GM12878 (cell line): ENCODE measurements around the gene KANK4. TPM values are rescaled to one million over a fixed set of nuclear protein-coding genes. Genes with fewer than 3 reads are reported as not detected.
"Not testable (repeated sequence)": the region's sequence is repeated elsewhere in the genome, so short reads cannot be mapped to it uniquely, and the experiment has no call there.

Experiments
- ATAC-seq: fragments of 200-7000 bp; cut with Tn5 transposase; 3 replicates; pipeline ENCODE4 v1.9.1; 2020; ENCODE audit warnings: mild to moderate bottlenecking, moderate library complexity
- BruUV-seq: library from RNA; stranded (reverse); fragments of 400-500 nt; replicated peaks from 2 replicates; lab custom pipeline; 2021; lab: Mats Ljungman, UMichigan
- CTCF ChIA-PET: fragments of 300-600 bp; sonication (Branson Sonifier 250); formaldehyde crosslinking; extraction: SDS; loops from one replicate; lab custom pipeline; 2021; ENCODE audit warnings: inconsistent platforms; lab: Yijun Ruan, JAX
- POLR2A ChIA-PET: fragments of 350-600 bp; formaldehyde crosslinking; extraction: SDS; loops from one replicate; lab custom pipeline; 2021; ENCODE audit warnings: inconsistent platforms; lab: Charles Lee
- RAD21 ChIA-PET: fragments of 300-600 bp; sonication (Branson Sonifier 250); formaldehyde crosslinking; loops from one replicate; lab custom pipeline; 2023; ENCODE audit warnings: antibody characterized with exemption; ENCODE audit not compliant: unreplicated experiment; lab: Charles Lee
- SMC1A ChIA-PET: fragments of 300-600 bp; sonication (Branson Sonifier 250); formaldehyde crosslinking; loops from one replicate; lab custom pipeline; 2023; ENCODE audit not compliant: unreplicated experiment, uncharacterized antibody; lab: Charles Lee
- DNase-seq: peaks from one replicate; pipeline ENCODE4 v3.0.0-alpha.2; 2011; ENCODE audit warnings: low read depth, low spot score
- FAIRE-seq: peaks from 3 replicates; lab custom pipeline; 2011; peaks lifted over from hg19 to GRCh38; lab: Jason Lieb, UNC
- H2AFZ ChIP-seq: 2 replicates; pipeline ENCODE4 v1.6.0; 2011; ENCODE audit warnings: low read depth, low read length, control low read depth; ENCODE audit not compliant: control insufficient read depth
- H3K27ac ChIP-seq: 2 replicates; pipeline ENCODE4 v1.5.1; 2011; ENCODE audit warnings: control low read depth; ENCODE audit not compliant: control insufficient read depth, insufficient read depth
- H3K27me3 ChIP-seq, 2 experiments: replicated peaks in 1 of 2; 2 replicates each; pipeline versions ENCODE4 v1.6.0 to v1.6.1; 2011; ENCODE audit warnings: low read length in 1 of 2; ENCODE audit not compliant: control insufficient read depth in 2 of 2, insufficient read depth in 2 of 2
- H3K36me3 ChIP-seq, 2 experiments: 2 replicates each; pipeline ENCODE4 v1.5.1; 2011; ENCODE audit warnings: low read length in 1 of 2; ENCODE audit not compliant: control insufficient read depth in 2 of 2, insufficient read depth in 2 of 2
- H3K4me1 ChIP-seq: 2 replicates; pipeline ENCODE4 v1.6.1; 2011; ENCODE audit warnings: mild to moderate bottlenecking, low read length, moderate library complexity, mixed read lengths; ENCODE audit not compliant: control insufficient read depth, insufficient read depth
- H3K4me2 ChIP-seq: 2 replicates; pipeline ENCODE4 v1.6.0; 2011; ENCODE audit warnings: control low read depth; ENCODE audit not compliant: control insufficient read depth, insufficient read depth
- H3K4me3 ChIP-seq: fragments of 200-600 bp; sonication (generic); 2 replicates; pipeline ENCODE4 v1.5.1; 2016
- H3K79me2 ChIP-seq: 2 replicates; pipeline ENCODE4 v1.6.0; 2011; ENCODE audit warnings: low read length; ENCODE audit not compliant: control insufficient read depth, insufficient read depth
- H3K9ac ChIP-seq: 2 replicates; pipeline ENCODE4 v1.8.0; 2011; ENCODE audit warnings: low read length, control low read depth, mixed read lengths; ENCODE audit not compliant: control insufficient read depth, insufficient read depth
- H3K9me3 ChIP-seq: replicated peaks from 3 replicates; pipeline ENCODE4 v1.5.1; 2011; ENCODE audit warnings: mild to moderate bottlenecking, low read length; ENCODE audit not compliant: control insufficient read depth, insufficient read depth
- H4K20me1 ChIP-seq: 2 replicates; pipeline ENCODE4 v1.6.0; 2011; ENCODE audit not compliant: control insufficient read depth, insufficient read depth
- BCLAF1 ChIP-seq: fragments of 450-650 bp; IDR thresholded peaks from 2 replicates; pipeline ENCODE4 v1.6.1; 2017; ENCODE audit warnings: antibody characterized with exemption, mild to moderate bottlenecking, moderate library complexity
- CEBPZ ChIP-seq: fragments of 150-350 bp; IDR thresholded peaks from 2 replicates; pipeline ENCODE4 v1.6.1; 2016; ENCODE audit warnings: low read depth, low read length
- CHD1 ChIP-seq: IDR thresholded peaks from 2 replicates; pipeline ENCODE4 v1.6.1; 2012; ENCODE audit warnings: low read depth, low read length, improper control_type of control experiment
- ELK1 ChIP-seq: IDR thresholded peaks from 2 replicates; pipeline ENCODE4 v1.6.1; 2012; ENCODE audit warnings: low read depth, low read length, improper control_type of control experiment
- MTA3 ChIP-seq: IDR thresholded peaks from 2 replicates; pipeline ENCODE4 v1.6.1; 2012; ENCODE audit warnings: low read length, inconsistent platforms, borderline replicate concordance
- POLR2AphosphoS5 ChIP-seq: IDR thresholded peaks from 2 replicates; pipeline ENCODE4 v1.6.1; 2011; ENCODE audit warnings: mild to moderate bottlenecking, low read length, inconsistent platforms
- RBBP5 ChIP-seq: fragments of 200-600 bp; sonication (generic); conservative IDR thresholded peaks from 2 replicates; pipeline ENCODE4 v1.6.1; 2016
- TCF3 ChIP-seq: IDR thresholded peaks from 2 replicates; pipeline ENCODE4 v1.6.1; 2012; ENCODE audit warnings: low read depth, mild to moderate bottlenecking, low read length, borderline replicate concordance; ENCODE audit not compliant: insufficient read depth
- TCF7 ChIP-seq: IDR thresholded peaks from 2 replicates; pipeline ENCODE4 v1.6.1; 2014; ENCODE audit warnings: antibody characterized with exemption, borderline replicate concordance
- WGBS: methylation state at CpG from one replicate; pipeline ENCODE4 v1.1.6; 2016; ENCODE audit warnings: low lambda C conversion rate; ENCODE audit not compliant: insufficient replicate concordance, insufficient coverage; ENCODE audit errors: missing lambda C conversion rate; 5-methylcytosine and 5-hydroxymethylcytosine counted together
- in situ Hi-C: fragments of 300-500 bp; cut with MboI; formaldehyde crosslinking; loops from 9 replicates; pipeline ENCODE4 v1.14.3; 2018; ENCODE audit warnings: mixed read lengths
- intact Hi-C: fragments of 100-400 bp; cut with micrococcal nuclease; formaldehyde crosslinking; loops from one replicate; pipeline ENCODE4 v1.14.2; 2022; ENCODE audit not compliant: unreplicated experiment
- polyA plus RNA-seq, 11 experiments: library from polyadenylated mRNA; depleted of rRNA in 4 of 11; unstranded in 6 of 11; stranded (reverse) in 5 of 11; fragments of >200 nt; fragmentation: Nextera tagmentation in 4 of 11; fragmentation: Illumina TruSeq in 1 of 11; extraction: Ambion mirVana in 4 of 11; extraction: Trizol in 1 of 11; gene quantifications; 1 replicate in 1 of 11; 2 replicates in 10 of 11; pipeline versions ENCODE4 v1.2.1 to v1.2.3, GENCODE V29; 2011 to 2016; ENCODE audit warnings: inconsistent platforms in 2 of 11, missing spikeins in 2 of 11, low read depth in 1 of 11
- total RNA-seq, 4 experiments: library from RNA; depleted of rRNA in 3 of 4; stranded (reverse); fragments of >200 nt in 3 of 4; fragmentation: Illumina TruSeq in 1 of 4; extraction: Trizol in 1 of 4; gene quantifications; 2 replicates each; pipeline versions ENCODE4 v1.2.1 to v1.2.3, GENCODE V29; 2013 to 2021

The KANK4 gene
- total and polyA plus RNA-seq, 10 of the 15 experiments (the other 5 are each of a cell fraction or from before 2014, with no cell fraction given): not detected

- RAD21 ChIA-PET, H3K27ac ChIP-seq, CTCF ChIA-PET, H3K9me3 ChIP-seq, ATAC-seq, FAIRE-seq, H3K4me3 ChIP-seq, H4K20me1 ChIP-seq, H2AFZ ChIP-seq, H3K4me2 ChIP-seq, H3K4me1 ChIP-seq, in situ Hi-C loops, BruUV-seq, DNase-seq, H3K9ac ChIP-seq, POLR2A ChIA-PET, H3K36me3 ChIP-seq, SMC1A ChIA-PET, H3K79me2 ChIP-seq, intact Hi-C loops, H3K27me3 ChIP-seq: not testable (repeated sequence)
- WGBS: 36% methylated on average over 3 of the region's 3 CpGs
Measured at GRCh38 chr1:62239652-62240403, 79.4 kb downstream of the KANK4 start.

- H3K9ac ChIP-seq: no peak overlapping the region
- no peaks in the 10 kb centered on the region for H3K79me2 ChIP-seq
- no peak overlapping the region for H3K4me3 ChIP-seq
- ATAC-seq (no peak), FAIRE-seq (no peak), DNase-seq (no peak)
- no peaks in the 10 kb centered on the region for H4K20me1 ChIP-seq
- in situ Hi-C loops (no loop called here), intact Hi-C loops (no loop called here)
- WGBS: 73% methylated on average over 9 of the region's 9 CpGs
- RAD21 ChIA-PET: no interaction called here
- H3K4me1 ChIP-seq: no peaks in the 10 kb centered on the region
- no peak overlapping the region for H2AFZ ChIP-seq
- no peaks in the 10 kb centered on the region for H3K36me3 ChIP-seq
- H3K9me3 ChIP-seq: no peaks in the 10 kb centered on the region
- SMC1A ChIA-PET: no interaction called here
- POLR2A ChIA-PET: no interaction called here
- H3K27ac ChIP-seq: no peak overlapping the region
- H3K4me2 ChIP-seq: no peak overlapping the region
- CTCF ChIA-PET: no interaction called here
- peaks cover 0 to 3% of the 10 kb centered on the region in 2 experiments; a peak in 1 of 4 replicates for H3K27me3 ChIP-seq
- BruUV-seq: no TSS peak
- no peak for TF ChIP-seq CEBPZ
- no peak for TF ChIP-seq ELK1
- no peak for TF ChIP-seq TCF7
- TF ChIP-seq CHD1: no peak
- TF ChIP-seq BCLAF1: no peak
- no peak for TF ChIP-seq POLR2AphosphoS5
- TF ChIP-seq TCF3: no peak
- TF ChIP-seq RBBP5: no peak
- TF ChIP-seq MTA3: no peak
Measured at GRCh38 chr1:62238507-62238906, 80.7 kb downstream of the KANK4 start.
